Tibial nerve (tissue), 4 donors: ENCODE data around the gene MPP2. TPM values are rescaled to one million over a fixed set of nuclear protein-coding genes. Genes with fewer than 3 reads are reported as not detected.

ENCODE experiments used
- DNase-seq, 2 donors: peaks; one replicate each; pipeline ENCODE4 v3.0.0-alpha.2; 2019; ENCODE audit warnings: low spot score in 2 of 2
- H3K27ac ChIP-seq, 4 donors: fragments of 200-600 bp; sonication (generic) in 3 of 4; one replicate each; pipeline ENCODE4 v1.5.1; 2017 to 2019; ENCODE audit warnings: mild to moderate bottlenecking in 1 of 4
- H3K27me3 ChIP-seq, 2 donors: fragments of 200-600 bp; sonication (generic) in 1 of 2; one replicate each; pipeline versions ENCODE4 v1.5.1 to v1.6.0; 2017 to 2019
- H3K36me3 ChIP-seq, 3 donors: fragments of 200-600 bp; sonication (generic); one replicate each; pipeline ENCODE4 v1.5.1; 2018 to 2019
- H3K4me1 ChIP-seq, 4 donors: fragments of 200-600 bp; sonication (generic) in 3 of 4; one replicate each; pipeline ENCODE4 v1.5.1; 2017 to 2019
- H3K4me3 ChIP-seq, 4 donors: fragments of 200-600 bp; sonication (generic) in 3 of 4; one replicate each; pipeline ENCODE4 v1.5.1; 2017 to 2019; ENCODE audit warnings: mild to moderate bottlenecking in 1 of 4, moderate library complexity in 1 of 4
- H3K9me3 ChIP-seq, 4 donors: fragments of 200-600 bp; sonication (generic) in 3 of 4; one replicate each; pipeline ENCODE4 v1.5.1; 2017 to 2019
- CTCF ChIP-seq, 5 experiments: fragments of 200-600 bp in 3 of 5; fragments of 450-650 bp in 2 of 5; sonication (generic) in 3 of 5; IDR thresholded peaks; one replicate each; pipeline ENCODE4 v1.5.1; 2016 to 2019; ENCODE audit warnings: antibody characterized with exemption in 5 of 5, mild to moderate bottlenecking in 3 of 5, moderate library complexity in 2 of 5
- EP300 ChIP-seq, 2 donors: sonication (generic); formaldehyde crosslinking; IDR thresholded peaks; one replicate each; pipeline ENCODE4 v1.6.1; 2017; ENCODE audit warnings: antibody characterized with exemption in 2 of 2, mild to moderate bottlenecking in 1 of 2
- POLR2A ChIP-seq, 2 donors: fragments of 450-650 bp; IDR thresholded peaks; one replicate each; pipeline ENCODE4 v1.6.1; 2017; ENCODE audit warnings: antibody characterized with exemption in 2 of 2, mild to moderate bottlenecking in 2 of 2, moderate library complexity in 2 of 2
- WGBS, 2 donors: methylation state at CpG; one replicate each; pipeline ENCODE4 v1.1.5; 2018; 5-methylcytosine and 5-hydroxymethylcytosine counted together
- total RNA-seq, 4 donors: library from RNA; depleted of rRNA; stranded (reverse); fragments of >200 nt; gene quantifications; one replicate each; pipeline ENCODE4 v1.1.0, GENCODE V29; 2016

MPP2 gene
- total RNA-seq, 4 donors from 2014 or later = 4.2 to 22.9 (median 9.3) TPM

GRCh38 chr17:43915559-43915958, 8.2 kb upstream of the MPP2 start:
- Histone ChIP-seq H3K27ac (no peak overlapping the region), H3K4me1 (peaks cover 0 to 13% (median 0%) of the 10 kb centered on the region in 4 donors), H3K4me3 (no peak overlapping the region), H3K27me3 (peaks cover 0 to 46% of the 10 kb centered on the region in 2 donors), H3K36me3 (no peaks in the 10 kb centered on the region), H3K9me3 (no peaks in the 10 kb centered on the region)
- DNase-seq = no peak
- TF ChIP-seq POLR2A (IDR thresholded peaks at IDR 0.05) (no peak), EP300 (IDR thresholded peaks at IDR 0.05) (no peak), CTCF (IDR thresholded peaks at IDR 0.05) (no peak)
- WGBS, 2 donors = 78% methylated on average over 3 of the region's 3 CpGs

GRCh38 chr17:43914451-43914850, 7.1 kb upstream of the MPP2 start:
- DNase-seq = no peak
- Histone ChIP-seq H3K36me3 (no peaks in the 10 kb centered on the region), H3K9me3 (no peaks in the 10 kb centered on the region), H3K4me3 (no peak overlapping the region), H3K4me1 (peaks cover 0 to 13% (median 0%) of the 10 kb centered on the region in 4 donors), H3K27ac (no peak overlapping the region), H3K27me3 (peaks cover 0 to 51% of the 10 kb centered on the region in 2 donors)
- TF ChIP-seq CTCF (IDR thresholded peaks at IDR 0.05) = no peak
- TF ChIP-seq EP300 (IDR thresholded peaks at IDR 0.05) = no peak
- no peak for TF ChIP-seq POLR2A (IDR thresholded peaks at IDR 0.05)
- WGBS, 2 donors = 72 to 73% methylated on average over 2 of the region's 2 CpGs

- no peak overlapping the region for H3K27ac ChIP-seq
- no peak for DNase-seq
- peaks cover 0 to 51% of the 10 kb centered on the region in 2 donors for H3K27me3 ChIP-seq
- TF ChIP-seq CTCF (IDR thresholded peaks at IDR 0.05) (no peak), POLR2A (IDR thresholded peaks at IDR 0.05) (no peak), EP300 (IDR thresholded peaks at IDR 0.05) (no peak)
- H3K4me1 ChIP-seq = peaks cover 0 to 16% (median under 1%) of the 10 kb centered on the region in 4 donors
- H3K36me3 ChIP-seq = no peaks in the 10 kb centered on the region
- H3K9me3 ChIP-seq = no peaks in the 10 kb centered on the region
- WGBS, 2 donors = 66 to 80% methylated on average over 6 of the region's 6 CpGs
- H3K4me3 ChIP-seq = no peak overlapping the region
These were observed 6.2 kb upstream of the MPP2 start for GRCh38 chr17:43913584-43913983.

- 39 to 54% methylated on average over 4 of the region's 4 CpGs for WGBS, 2 donors
- TF ChIP-seq CTCF (IDR thresholded peaks at IDR 0.05) = no peak
- TF ChIP-seq EP300 (IDR thresholded peaks at IDR 0.05) = no peak
- no peak for TF ChIP-seq POLR2A (IDR thresholded peaks at IDR 0.05)
- H3K27ac ChIP-seq = no peak overlapping the region
These were observed 5.4 kb upstream of the MPP2 start for GRCh38 chr17:43912635-43913304.

GRCh38 chr17:43911904-43912303, 4.6 kb upstream of the MPP2 start:
- no peak overlapping the region for H3K4me3 ChIP-seq
- no peak for TF ChIP-seq CTCF (IDR thresholded peaks at IDR 0.05)
- no peak for TF ChIP-seq EP300 (IDR thresholded peaks at IDR 0.05)
- TF ChIP-seq POLR2A (IDR thresholded peaks at IDR 0.05) = no peak
- H3K4me1 ChIP-seq = peaks cover 0 to 20% (median 6%) of the 10 kb centered on the region in 4 donors
- no peaks in the 10 kb centered on the region for H3K9me3 ChIP-seq
- no peak overlapping the region for H3K27ac ChIP-seq
- no peaks in the 10 kb centered on the region for H3K36me3 ChIP-seq
- peaks cover 0 to 49% of the 10 kb centered on the region in 2 donors for H3K27me3 ChIP-seq
- WGBS, 2 donors = 65 to 76% methylated on average over 8 of the region's 8 CpGs
- DNase-seq = no peak

More at GRCh38 chr17:43912635-43913304, 5.4 kb upstream of the MPP2 start:
- H3K4me1 ChIP-seq = peaks cover 0 to 20% (median 3%) of the 10 kb centered on the region in 4 donors
- no peak overlapping the region for H3K4me3 ChIP-seq
- DNase-seq = no peak
- H3K27me3 ChIP-seq = peaks cover 0 to 49% of the 10 kb centered on the region in 2 donors
- H3K9me3 ChIP-seq = no peaks in the 10 kb centered on the region
- H3K36me3 ChIP-seq = no peaks in the 10 kb centered on the region
